NT2/D1 (cell line): Measurements from ENCODE around the gene VPS33B.
A peak's percentile ranks its signal among the peaks of the same experiment; 100 is the strongest.
"Not testable (repeated sequence)": the region's sequence is repeated elsewhere in the genome, so short reads cannot be mapped to it uniquely, and the experiment has no call there.

ENCODE experiments used
- DNase-seq: peaks from one replicate; pipeline ENCODE4 v3.0.0-alpha.2; 2011; ENCODE audit warnings: low read depth, low spot score
- H3K27me3 ChIP-seq: 2 replicates; pipeline ENCODE4 v1.6.0; 2011; ENCODE audit warnings: mild to moderate bottlenecking; ENCODE audit not compliant: insufficient read length, insufficient read depth
- H3K36me3 ChIP-seq: 2 replicates; pipeline ENCODE4 v1.6.1; 2011; ENCODE audit warnings: mild to moderate bottlenecking, low read length, mixed read lengths; ENCODE audit not compliant: insufficient read depth, insufficient read length
- H3K4me1 ChIP-seq: 2 replicates; pipeline ENCODE4 v1.5.1; 2011; ENCODE audit not compliant: insufficient read depth, insufficient read length
- H3K4me3 ChIP-seq: 2 replicates; pipeline ENCODE4 v1.5.1; 2011; ENCODE audit warnings: low read depth; ENCODE audit not compliant: insufficient read length
- H3K9ac ChIP-seq: 2 replicates; pipeline ENCODE4 v1.6.0; 2011; ENCODE audit warnings: low read depth; ENCODE audit not compliant: insufficient read length
- H3K9me3 ChIP-seq: 2 replicates; pipeline ENCODE4 v1.5.1; 2011; ENCODE audit warnings: mild to moderate bottlenecking, low read length; ENCODE audit not compliant: insufficient read depth
- SUZ12 ChIP-seq: IDR thresholded peaks from 2 replicates; pipeline ENCODE4 v1.6.1; 2011; ENCODE audit not compliant: insufficient read length, insufficient read depth; ENCODE audit errors: extremely low read depth
- YY1 ChIP-seq: IDR thresholded peaks from 2 replicates; pipeline ENCODE4 v1.6.1; 2011; ENCODE audit not compliant: insufficient read length, insufficient read depth
- ZNF274 ChIP-seq: IDR thresholded peaks from 2 replicates; pipeline ENCODE4 v1.6.1; 2011; ENCODE audit warnings: mild to moderate bottlenecking, low read depth, low read length

Gene VPS33B

DNA sequence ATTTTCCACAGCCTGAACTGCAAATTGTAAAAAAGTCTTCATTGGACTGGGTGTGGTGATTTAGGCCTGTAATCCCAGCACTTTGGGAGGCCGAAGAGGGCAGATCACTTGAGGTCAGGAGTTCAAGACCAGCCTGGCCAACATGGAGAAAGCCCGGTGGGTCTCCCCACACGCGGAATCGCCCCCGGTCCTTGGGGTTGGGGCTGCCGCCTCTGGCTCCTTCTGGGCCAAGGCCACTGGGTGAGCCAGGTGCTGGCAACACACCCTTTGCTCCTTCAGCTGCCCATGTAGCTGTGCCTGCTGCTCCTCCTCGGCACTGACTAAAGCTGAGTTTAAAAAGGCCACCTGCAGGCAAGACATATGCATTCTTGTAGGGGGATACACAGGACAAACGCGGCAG lies 9.4 kb upstream of the VPS33B start:
- Histone ChIP-seq H3K9me3 (no peaks in the 10 kb centered on the region), H3K4me3 (no peak overlapping the region), H3K36me3 (no peaks in the 10 kb centered on the region), H3K4me1 (peaks cover 5% of the 10 kb centered on the region), H3K27me3 (no peaks in the 10 kb centered on the region), H3K9ac (no peak overlapping the region)
- TF ChIP-seq ZNF274 = no peak
- TF ChIP-seq SUZ12 = no peak
- no peak for DNase-seq

DNA sequence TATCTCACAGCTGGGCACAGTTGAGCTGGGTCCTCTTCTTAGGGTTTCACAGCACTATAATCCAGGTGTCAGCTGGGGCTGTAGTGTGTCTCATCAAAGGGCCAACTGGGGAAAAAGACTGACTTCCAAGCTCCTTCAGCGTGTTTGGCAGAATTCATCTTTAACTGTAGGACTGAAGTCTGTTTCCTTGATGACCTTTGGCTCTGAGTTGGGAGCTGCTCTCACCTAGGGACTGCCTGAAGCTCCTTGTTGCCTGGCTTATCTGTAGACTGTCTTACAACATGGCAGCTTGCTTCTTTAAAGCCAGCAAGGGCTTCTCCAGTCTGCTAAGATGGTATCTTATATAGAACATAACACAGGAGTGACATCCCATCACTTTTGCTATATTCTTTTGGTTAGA lies 5.3 kb upstream of the VPS33B start:
- Histone ChIP-seq H3K27me3 (no peaks in the 10 kb centered on the region), H3K36me3 (no peaks in the 10 kb centered on the region), H3K9me3 (no peaks in the 10 kb centered on the region), H3K9ac (no peak overlapping the region), H3K4me1 (no peaks in the 10 kb centered on the region), H3K4me3 (no peak overlapping the region)
- no peak for TF ChIP-seq SUZ12
- TF ChIP-seq YY1 = no peak
- no peak for TF ChIP-seq ZNF274
- no peak for DNase-seq

DNA sequence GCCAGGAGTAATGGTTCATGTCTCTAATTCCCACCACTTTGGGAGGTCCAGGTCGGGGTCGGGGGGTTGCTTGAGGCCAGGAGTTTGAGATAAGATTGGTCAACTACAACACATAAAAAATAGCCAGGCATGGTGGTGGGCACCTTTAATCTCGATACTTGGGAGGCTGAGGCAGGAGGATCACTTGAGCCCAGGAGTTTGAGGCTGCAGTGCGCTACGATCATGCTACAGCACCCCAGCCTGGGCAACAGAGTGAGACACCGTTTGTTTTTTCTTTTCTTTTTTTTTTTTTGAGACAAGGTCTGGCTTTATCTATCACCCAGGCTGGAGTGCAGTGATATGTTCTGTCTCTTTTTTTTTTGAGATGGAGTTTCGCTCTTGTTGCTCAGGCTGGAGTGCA lies 1.3 kb upstream of the VPS33B start:
- TF ChIP-seq SUZ12 (no peak), YY1 (no peak), ZNF274 (no peak)
- Histone ChIP-seq H3K36me3 (peaks cover 4% of the 10 kb centered on the region), H3K4me3 (no peak overlapping the region), H3K9ac (no peak overlapping the region), H3K27me3 (no peaks in the 10 kb centered on the region), H3K9me3 (no peaks in the 10 kb centered on the region), H3K4me1 (no peaks in the 10 kb centered on the region)
- DNase-seq = no peak

DNA sequence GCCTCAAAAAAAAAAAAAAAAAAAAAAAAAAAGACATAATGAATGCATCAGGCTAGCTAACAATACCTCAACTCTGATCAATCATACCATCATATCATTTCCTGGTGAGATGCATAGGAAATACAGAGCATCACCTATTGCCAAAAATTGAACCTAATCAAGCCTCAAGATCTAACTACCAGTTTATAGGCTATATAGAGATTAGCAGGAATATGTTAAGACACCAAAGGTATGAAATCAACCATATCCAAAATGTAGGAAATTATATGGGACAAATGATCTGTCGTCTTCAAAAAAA lies 387 bp upstream of the VPS33B start:
- Histone ChIP-seq H3K4me3 (peak overlapping the region; percentile 92), H3K9me3 (no peaks in the 10 kb centered on the region), H3K36me3 (peaks cover 4% of the 10 kb centered on the region), H3K4me1 (no peaks in the 10 kb centered on the region), H3K9ac (peak overlapping the region; percentile 96), H3K27me3 (no peaks in the 10 kb centered on the region)
- DNase-seq = no peak
- TF ChIP-seq ZNF274 (no peak), SUZ12 (no peak), YY1 (no peak)

- H3K27me3 ChIP-seq = no peaks in the 10 kb centered on the region
- no peaks in the 10 kb centered on the region for H3K9me3 ChIP-seq
- peaks cover 9% of the 10 kb centered on the region for H3K36me3 ChIP-seq
- peak overlapping the region; percentile 96 for H3K9ac ChIP-seq
- DNase-seq = no peak
- TF ChIP-seq ZNF274 = no peak
- TF ChIP-seq SUZ12 = no peak
- no peak for TF ChIP-seq YY1
- no peaks in the 10 kb centered on the region for H3K4me1 ChIP-seq
- H3K4me3 ChIP-seq = peak overlapping the region; percentile 92
These were observed 799 bp downstream of the VPS33B start for GRCh38 chr15:91021516-91022074.

DNA sequence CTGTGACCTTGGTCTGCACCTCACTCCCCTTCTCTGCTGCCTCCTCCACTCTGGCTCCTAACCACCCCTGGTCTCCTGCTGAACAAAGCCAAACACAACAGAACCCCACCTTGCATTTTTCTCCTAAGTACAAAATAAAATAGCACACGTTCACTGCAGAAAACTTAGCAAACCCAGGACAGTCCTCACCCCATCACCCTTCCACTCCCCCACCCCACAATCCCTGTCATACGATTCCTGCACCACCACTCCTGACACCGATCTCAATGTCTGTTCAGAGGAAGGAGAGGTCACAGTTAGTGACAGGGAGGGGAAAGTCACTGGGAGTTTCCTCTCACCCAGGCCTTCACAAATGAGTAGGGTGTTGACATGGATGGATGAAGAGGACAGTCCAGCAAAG lies 4.2 kb downstream of the VPS33B start:
- H3K4me3 ChIP-seq = no peak overlapping the region
- TF ChIP-seq ZNF274 (no peak), YY1 (no peak), SUZ12 (no peak)

GRCh38 chr15:91017716-91018115 lies 4.7 kb downstream of the VPS33B start:
- no peak for TF ChIP-seq ZNF274
- no peak for TF ChIP-seq YY1
- TF ChIP-seq SUZ12 = no peak
- no peak overlapping the region for H3K4me3 ChIP-seq
- H3K9ac ChIP-seq = no peak overlapping the region
- no peaks in the 10 kb centered on the region for H3K9me3 ChIP-seq
- no peaks in the 10 kb centered on the region for H3K27me3 ChIP-seq
- peaks cover 38% of the 10 kb centered on the region for H3K36me3 ChIP-seq
- no peak for DNase-seq
- H3K4me1 ChIP-seq = no peaks in the 10 kb centered on the region

More for the DNA sequence above, 4.2 kb downstream of the VPS33B start:
- DNase-seq = no peak
- no peaks in the 10 kb centered on the region for H3K27me3 ChIP-seq
- H3K4me1 ChIP-seq = no peaks in the 10 kb centered on the region
- no peaks in the 10 kb centered on the region for H3K9me3 ChIP-seq
- H3K36me3 ChIP-seq = peaks cover 33% of the 10 kb centered on the region
- no peak overlapping the region for H3K9ac ChIP-seq

DNA sequence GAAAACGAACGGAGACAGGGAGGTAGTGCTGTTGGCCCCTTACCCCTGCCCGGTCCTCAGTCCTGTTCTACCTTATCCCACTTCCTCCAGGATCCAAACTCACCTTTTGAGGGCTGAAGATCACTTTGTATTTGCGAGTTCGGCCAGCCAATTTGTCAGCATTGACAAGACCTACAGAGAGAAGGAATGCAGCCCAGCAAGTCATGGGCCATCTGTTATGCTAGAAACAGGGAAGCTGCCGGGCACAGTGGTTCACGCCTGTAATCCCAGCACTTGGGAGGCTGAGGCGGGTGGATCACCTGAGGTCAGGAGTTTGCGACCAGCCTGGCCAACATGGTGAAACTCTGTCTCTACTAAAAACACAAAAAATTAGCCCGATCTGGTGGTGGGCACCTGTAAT lies 8.7 kb downstream of the VPS33B start:
- not testable (repeated sequence) for H3K4me1 ChIP-seq, DNase-seq, H3K4me3 ChIP-seq, H3K9ac ChIP-seq, H3K9me3 ChIP-seq, H3K27me3 ChIP-seq
- H3K36me3 ChIP-seq = peaks cover 61% of the 10 kb centered on the region
